ENCODE measurements around the gene SDF2L1.
"Not testable (repeated sequence)": the region's sequence is repeated elsewhere in the genome, so short reads cannot be mapped to it uniquely, and the experiment has no call there.

SDF2L1 gene

GRCh38 chr22:21641789-21642583 is at the start of gene SDF2L1:
Gene SDF2L1, plus strand, starts transcription at chr22:21642302. Its CDS starts 35 bp downstream, at chr22:21642337.
- peak; percentile 97 for DNase-seq (ENCODE audit: low read depth)

- DNase-seq (ENCODE audit: low read depth), result no peak
Measured at GRCh38 chr22:21592422-21592821, 49.7 kb upstream of the SDF2L1 start.

- DNase-seq (ENCODE audit: low read depth), result no peak
Measured at GRCh38 chr22:21593406-21594232, 48.5 kb upstream of the SDF2L1 start.

- DNase-seq (ENCODE audit: low read depth), result no peak
Measured at GRCh38 chr22:21594865-21595452, 47.1 kb upstream of the SDF2L1 start.

- DNase-seq (ENCODE audit: low read depth), result not testable (repeated sequence)
Measured at GRCh38 chr22:21596356-21597135, 45.6 kb upstream of the SDF2L1 start.

GRCh38 chr22:21598302-21598701 is 43.8 kb upstream of the SDF2L1 start:
- no peak for DNase-seq (ENCODE audit: low read depth)

- no peak for DNase-seq (ENCODE audit: low read depth)
Measured at GRCh38 chr22:21599053-21599893, 42.8 kb upstream of the SDF2L1 start.

- no peak for DNase-seq (ENCODE audit: low read depth)
Measured at GRCh38 chr22:21602579-21602978, 39.5 kb upstream of the SDF2L1 start.

GRCh38 chr22:21603973-21604372 is 38.1 kb upstream of the SDF2L1 start:
- DNase-seq (ENCODE audit: low read depth), result no peak

- no peak for DNase-seq (ENCODE audit: low read depth)
Measured at GRCh38 chr22:21605887-21606564, 36.1 kb upstream of the SDF2L1 start.

GRCh38 chr22:21606775-21607174 is 35.3 kb upstream of the SDF2L1 start:
- no peak for DNase-seq (ENCODE audit: low read depth)

GRCh38 chr22:21609556-21610157 is 32.4 kb upstream of the SDF2L1 start:
- not testable (repeated sequence) for DNase-seq (ENCODE audit: low read depth)

- DNase-seq (ENCODE audit: low read depth), result no peak
Measured at GRCh38 chr22:21611210-21611977, 30.7 kb upstream of the SDF2L1 start.

- DNase-seq (ENCODE audit: low read depth), result no peak
Measured at GRCh38 chr22:21612858-21613257, 29.2 kb upstream of the SDF2L1 start.

GRCh38 chr22:21613553-21614233 is 28.4 kb upstream of the SDF2L1 start:
- DNase-seq (ENCODE audit: low read depth), result no peak

GRCh38 chr22:21615731-21616130 is 26.4 kb upstream of the SDF2L1 start:
- DNase-seq (ENCODE audit: low read depth), result no peak

- DNase-seq (ENCODE audit: low read depth), result not testable (repeated sequence)
Measured at GRCh38 chr22:21617337-21617736, 24.8 kb upstream of the SDF2L1 start.

GRCh38 chr22:21621025-21621424 is 21.1 kb upstream of the SDF2L1 start:
- DNase-seq (ENCODE audit: low read depth), result no peak

All from GM04504 (cell line).